Right renal cortex interstitium (tissue), 3 donors: Measurements from ENCODE around the gene CFL1. TPM values are rescaled to one million over a fixed set of nuclear protein-coding genes. Genes with fewer than 3 reads are reported as not detected.

Source experiments
- DNase-seq, 3 donors: peaks; one replicate each; pipeline ENCODE4 v3.0.0-alpha.2; 2013; ENCODE audit warnings: low read depth in 3 of 3, low spot score in 2 of 3
- polyA plus RNA-seq, 3 donors: library from polyadenylated mRNA; unstranded; fragments of 120-200 nt; gene quantifications; one replicate each; pipeline ENCODE4 v1.2.1, GENCODE V29; 2013; ENCODE audit not compliant: insufficient read length in 3 of 3

The CFL1 gene
- polyA plus RNA-seq, 3 donors, result 744 to 846 (median 760) TPM

DNA sequence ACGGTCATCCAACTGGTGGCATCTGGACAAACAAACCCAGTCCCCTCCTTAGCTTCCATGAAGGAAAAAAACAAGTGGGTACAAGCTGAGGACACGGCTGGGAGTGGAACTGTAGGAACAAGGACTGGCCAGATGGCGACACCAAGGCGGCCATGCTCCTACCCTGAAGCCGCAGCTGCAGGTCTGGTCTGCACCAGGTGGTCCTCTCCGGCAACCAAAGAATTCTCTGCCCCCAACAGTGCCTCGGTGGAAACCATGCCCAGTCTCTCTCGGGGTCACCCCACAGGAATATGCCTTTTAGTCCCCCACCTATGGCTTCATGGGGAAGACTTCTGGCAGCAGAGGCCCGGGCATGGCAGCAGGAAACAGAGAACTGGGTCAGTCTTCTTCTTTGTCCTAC is 48.5 kb downstream of the CFL1 start:
- no peak for DNase-seq

DNA sequence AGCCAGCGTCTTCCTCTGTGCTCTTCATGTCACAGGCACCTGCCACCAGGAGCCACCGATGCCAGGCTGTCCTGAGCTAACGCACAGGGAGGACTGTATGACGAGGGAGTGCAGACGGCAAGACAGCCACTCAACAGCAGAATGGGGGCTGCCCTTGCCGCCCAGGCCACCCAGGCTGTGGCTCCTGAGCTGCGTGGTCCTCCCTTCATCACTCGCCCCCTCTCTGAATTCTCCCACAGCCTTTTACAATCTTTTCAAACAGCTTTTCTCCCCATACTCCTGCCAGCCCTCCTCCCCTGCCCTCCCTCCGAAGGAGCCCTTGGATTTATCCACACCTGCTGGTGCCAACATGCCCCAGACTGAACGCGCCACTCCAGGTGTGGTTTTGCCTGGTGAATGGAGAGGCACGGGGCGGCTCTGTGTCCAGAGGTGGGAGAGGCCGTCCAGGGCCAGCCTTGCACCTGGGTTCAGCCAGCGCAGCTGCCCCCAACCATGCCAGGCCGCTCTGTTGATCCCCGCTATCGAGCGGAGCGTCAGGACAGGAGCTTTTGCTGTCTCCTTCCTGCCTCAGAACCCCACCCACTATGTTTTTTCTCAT is 49.1 kb downstream of the CFL1 start:
- DNase-seq, result no peak

DNA sequence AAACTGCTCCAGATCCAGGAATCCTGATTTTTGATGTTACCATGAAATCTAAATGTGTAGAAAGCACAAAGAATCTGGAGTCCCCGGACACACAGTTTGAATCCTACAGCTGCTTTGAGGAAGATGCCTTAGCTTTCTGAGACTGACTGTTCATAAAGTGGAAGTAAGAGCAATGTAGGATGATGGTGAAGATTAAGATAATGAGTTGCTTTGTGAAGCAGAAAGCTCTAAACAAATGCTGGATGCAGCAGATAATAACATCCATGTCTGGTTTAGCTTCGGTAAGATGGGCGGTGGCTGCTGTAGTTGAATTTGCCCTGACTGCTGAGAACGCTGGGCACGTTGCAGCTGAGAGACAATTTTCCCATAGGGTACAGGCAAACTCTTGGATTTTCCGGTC is 51.0 kb downstream of the CFL1 start:
- DNase-seq, result no peak

Other genes starting within 250 kb of the CFL1 start
- 10 to 100 TPM; 29.4 to 37.2 (median 31.0) TPM for gene MAP3K11, start 244.0 kb downstream of the CFL1 start, polyA plus RNA-seq
- gene PCNX3, start 242.4 kb downstream of the CFL1 start, polyA plus RNA-seq, result 10 to 100 TPM; 22.2 to 25.1 (median 23.1) TPM
- 10 to 100 TPM; 22.5 to 30.5 (median 24.7) TPM for gene SIPA1, start 220.1 kb downstream of the CFL1 start, polyA plus RNA-seq
- gene RELA, start 195.3 kb downstream of the CFL1 start, polyA plus RNA-seq, result 10 to 100 TPM; 42.6 to 47.1 (median 44.2) TPM
- gene KAT5, start 145.9 kb downstream of the CFL1 start, polyA plus RNA-seq, result 10 to 100 TPM; 64.9 to 72.9 (median 69.0) TPM
- gene RNASEH2C, start 137.4 kb downstream of the CFL1 start, polyA plus RNA-seq, result 10 to 100 TPM; 28.3 to 39.1 (median 35.1) TPM
- 1 to 10 TPM; 5.3 to 6.3 (median 5.5) TPM for gene AP5B1, start 77.2 kb downstream of the CFL1 start, polyA plus RNA-seq
- 10 to 100 TPM in 2 of 3 donors, 1 to 10 TPM in 1; 9.3 to 12.8 (median 12.6) TPM for gene OVOL1, start 71.1 kb downstream of the CFL1 start, polyA plus RNA-seq
- 1 to 10 TPM; 1.3 to 2.7 (median 1.6) TPM for gene SNX32, start 24.2 kb downstream of the CFL1 start, polyA plus RNA-seq
- 10 to 100 TPM; 43.5 to 50.8 (median 48.1) TPM for gene MUS81, start 2.3 kb upstream of the CFL1 start, polyA plus RNA-seq
- 10 to 100 TPM; 95.8 to 98.0 (median 96.3) TPM for gene EFEMP2, start 14.6 kb upstream of the CFL1 start, polyA plus RNA-seq
- 1 to 10 TPM; 1.0 to 1.2 (median 1.2) TPM for gene CTSW, start 21.7 kb upstream of the CFL1 start, polyA plus RNA-seq
- 10 to 100 TPM; 90.0 to 97.3 (median 94.2) TPM for gene FIBP, start 30.3 kb upstream of the CFL1 start, polyA plus RNA-seq
- 1 to 10 TPM; 6.7 to 8.3 (median 8.0) TPM for gene CCDC85B, start 32.5 kb upstream of the CFL1 start, polyA plus RNA-seq
- under 1 TPM in 1 of 3 donors, not detected in 2; 0.11 TPM for gene FOSL1, start 42.2 kb upstream of the CFL1 start, polyA plus RNA-seq
- 10 to 100 TPM; 33.8 to 38.1 (median 36.0) TPM for gene C11orf68, start 60.9 kb upstream of the CFL1 start, polyA plus RNA-seq
- gene DRAP1, start 61.2 kb upstream of the CFL1 start, polyA plus RNA-seq, result 10 to 100 TPM; 65.8 to 84.6 (median 75.8) TPM
- gene TSGA10IP, start 87.3 kb upstream of the CFL1 start, polyA plus RNA-seq, result not detected
- 10 to 100 TPM; 42.9 to 43.7 (median 43.2) TPM for gene SART1, start 103.6 kb upstream of the CFL1 start, polyA plus RNA-seq
- gene EIF1AD, start 144.0 kb upstream of the CFL1 start, polyA plus RNA-seq, result 10 to 100 TPM; 25.8 to 31.3 (median 29.9) TPM
- gene BANF1, start 144.3 kb upstream of the CFL1 start, polyA plus RNA-seq, result 100 to 1,000 TPM; 263 to 275 (median 271) TPM
- not detected for gene CST6, start 153.8 kb upstream of the CFL1 start, polyA plus RNA-seq
- not detected for gene CATSPER1, start 168.3 kb upstream of the CFL1 start, polyA plus RNA-seq
- 1 to 10 TPM; 4.0 to 4.6 (median 4.0) TPM for gene GAL3ST3, start 191.0 kb upstream of the CFL1 start, polyA plus RNA-seq
- 100 to 1,000 TPM; 255 to 281 (median 256) TPM for gene SF3B2, start 194.2 kb upstream of the CFL1 start, polyA plus RNA-seq
- 10 to 100 TPM; 44.0 to 50.8 (median 45.6) TPM for gene PACS1, start 212.1 kb upstream of the CFL1 start, polyA plus RNA-seq